Keratinocyte (primary cell): ENCODE data around the gene ACADSB.

Experiments used
- CTCF ChIP-seq, 3 experiments: IDR thresholded peaks in 1 of 3; conservative IDR thresholded peaks in 1 of 3; optimal IDR thresholded peaks in 1 of 3; 2 replicates in 2 of 3; 3 replicates in 1 of 3; pipeline versions ENCODE3 to v1.5.1; 2011; ENCODE audit warnings: low read length in 3 of 3, mild to moderate bottlenecking in 3 of 3, moderate library complexity in 2 of 3, control low read depth in 1 of 3, inconsistent platforms in 1 of 3; ENCODE audit not compliant: insufficient read depth in 2 of 3; ENCODE audit errors: extremely low read depth in 1 of 3
- EZH2 ChIP-seq: IDR thresholded peaks from one replicate; pipeline ENCODE4 v1.6.1; 2012; ENCODE audit warnings: inconsistent platforms, mild to moderate bottlenecking, low read length, moderate library complexity

DNA sequence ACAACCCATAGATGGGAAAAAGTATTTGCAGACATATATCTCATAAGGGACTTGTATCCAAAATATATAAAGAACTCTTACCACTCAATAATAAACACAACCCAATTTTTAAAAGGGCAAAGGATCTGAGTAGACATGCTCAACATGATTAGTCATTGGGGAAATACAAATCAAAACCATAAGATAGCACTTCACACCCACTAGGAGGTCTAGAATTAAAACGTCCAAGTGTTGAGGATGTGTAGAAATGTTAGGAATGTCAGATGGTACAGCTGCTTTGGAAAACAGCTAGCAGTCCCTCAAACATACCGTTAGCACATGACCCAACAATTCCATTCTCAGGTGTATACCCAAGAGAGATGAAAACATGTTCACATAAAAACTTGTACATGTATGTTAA, 20.3 kb upstream of the ACADSB start:
- TF ChIP-seq CTCF (optimal IDR thresholded peaks at IDR 0.05 in 1 of 3, IDR thresholded peaks at IDR 0.05 in 1 of 3, conservative IDR thresholded peaks at IDR 0.05 in 1 of 3; ENCODE audit: extremely low read depth in 1 of 3, insufficient read depth in 2 of 3, low read length in 3 of 3) (no peak), EZH2 (no peak)
